HG03095 (cell line): ENCODE measurements around the gene HPGDS.

Experiments
- ATAC-seq: cut with Tn5 transposase; IDR thresholded peaks from one replicate; pipeline ENCODE4 v1.9.1; 2021; ENCODE audit warnings: moderate library complexity; ENCODE audit not compliant: unreplicated experiment

Gene HPGDS

DNA sequence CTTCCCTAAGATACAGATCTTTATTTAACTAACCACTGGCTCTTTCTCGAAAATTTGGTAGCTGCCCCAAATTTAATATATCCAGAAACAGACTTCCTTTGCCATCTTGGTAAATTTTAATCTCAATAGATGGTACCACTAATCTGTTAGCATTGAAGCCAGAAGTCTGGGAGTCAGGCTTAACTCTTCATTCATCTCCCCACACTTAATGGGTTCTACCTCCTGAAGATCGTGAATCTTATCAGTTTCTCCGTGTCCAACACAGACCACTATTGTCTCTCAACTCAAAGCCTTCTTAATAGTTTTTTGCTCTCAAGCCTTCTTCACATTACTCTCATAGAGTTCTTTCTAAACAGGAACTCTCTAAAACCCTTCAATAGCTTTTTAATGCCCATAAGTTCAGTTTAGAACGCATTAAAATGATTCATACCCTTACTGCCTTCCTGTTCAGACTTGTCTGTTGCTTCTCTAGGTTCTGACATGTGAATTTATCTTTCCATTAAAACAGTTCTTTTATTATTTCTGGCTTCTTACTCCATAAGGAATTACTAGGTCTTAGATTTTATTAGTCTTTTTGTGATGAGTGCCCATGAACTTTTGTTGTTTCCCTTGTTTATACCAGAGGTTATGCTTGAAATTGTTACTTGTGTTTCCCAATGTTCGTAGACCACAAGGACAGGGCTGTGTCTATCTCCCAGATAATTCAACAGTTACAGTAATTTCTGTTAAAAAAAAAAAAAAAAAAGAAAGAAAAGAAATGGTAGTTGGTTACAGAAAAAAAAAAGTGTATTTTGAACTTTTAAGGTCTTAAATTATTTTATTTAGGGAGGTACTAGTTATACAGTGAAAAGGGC, 80.2 kb downstream of the HPGDS start:
- no peak for ATAC-seq

- no peak for ATAC-seq
Measured at GRCh38 chr4:94256828-94257227, 85.8 kb downstream of the HPGDS start.

DNA sequence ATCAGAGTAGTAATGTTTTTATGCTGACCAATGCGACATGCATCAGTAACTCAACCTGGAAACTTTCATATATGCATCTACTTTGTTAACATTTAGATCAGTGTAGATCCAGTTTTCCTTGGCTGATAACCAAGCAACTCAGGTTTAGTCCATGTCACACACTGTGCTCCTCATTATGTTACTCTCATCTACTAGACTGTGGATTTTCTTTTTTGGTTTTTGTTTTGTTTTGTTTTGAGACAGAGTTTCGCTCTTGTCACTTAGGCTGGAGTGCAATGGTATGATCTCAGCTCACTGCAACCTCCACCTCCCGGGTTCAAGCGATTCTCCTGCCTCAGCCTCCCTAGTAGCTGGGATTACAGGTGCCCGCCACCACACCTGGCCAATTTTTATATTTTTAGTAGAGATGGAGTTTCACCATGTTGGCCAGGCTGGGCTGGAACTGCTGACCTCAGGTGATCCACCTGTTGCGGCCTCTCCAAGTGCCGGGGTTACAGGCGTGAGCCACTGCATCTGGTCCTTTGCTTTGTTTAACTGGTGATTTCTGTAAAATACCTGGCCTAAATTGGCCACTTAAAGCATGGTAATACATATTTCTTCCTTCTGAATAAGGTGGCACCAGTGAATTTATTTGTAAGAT, 86.4 kb downstream of the HPGDS start:
- no peak for ATAC-seq

DNA sequence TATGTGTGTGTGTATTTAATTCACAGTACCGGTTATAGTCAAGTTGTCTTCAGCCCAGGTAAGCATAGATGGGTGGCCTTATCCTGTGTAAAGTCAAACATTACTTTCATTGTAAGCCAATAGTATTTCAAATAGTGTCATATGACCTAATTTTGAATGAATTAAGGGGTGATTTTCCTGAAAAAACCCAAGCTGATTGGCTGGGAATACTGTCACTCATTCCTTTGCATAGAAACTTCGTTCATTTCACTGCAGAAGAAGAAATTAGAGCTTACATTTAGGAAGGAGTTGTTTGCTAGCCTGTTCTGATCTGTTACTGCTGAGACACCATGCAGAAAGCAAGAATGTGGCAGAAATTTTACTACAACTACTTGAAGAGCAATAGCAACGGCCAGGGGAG, 89.6 kb downstream of the HPGDS start:
- no peak for ATAC-seq

DNA sequence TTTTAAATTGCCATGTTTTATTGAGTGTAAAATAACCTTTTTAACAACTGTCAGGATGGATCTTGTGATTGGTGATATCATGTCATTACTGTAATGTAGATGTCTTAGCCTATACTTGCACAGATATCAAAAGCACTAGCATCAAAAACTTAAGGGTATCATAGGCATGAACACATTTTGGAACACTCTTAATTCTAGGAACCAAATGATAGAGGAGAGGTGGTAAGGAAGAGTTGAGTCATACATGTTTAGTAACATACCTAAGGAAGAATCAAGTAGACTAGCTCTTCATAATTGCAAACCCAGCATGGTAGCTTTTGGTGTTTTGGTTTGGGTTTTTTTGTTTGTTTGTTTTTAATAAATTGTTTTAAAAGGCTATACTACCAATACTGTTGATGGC, 91.5 kb downstream of the HPGDS start:
- ATAC-seq: no peak
